MM.1S (cell line): Measurements from ENCODE around the gene TGFBR2.

Experiments used
- DNase-seq: peaks from one replicate; pipeline ENCODE4 v3.0.0-alpha.2; 2015
- H2AFZ ChIP-seq: fragments of 300-600 bp; sonication (generic); 2 replicates; pipeline ENCODE4 v1.6.0; 2016; ENCODE audit warnings: antibody characterized with exemption, low read length
- H3F3A ChIP-seq: fragments of 300-600 bp; sonication (generic); 2 replicates; pipeline ENCODE4 v1.6.1; 2016; ENCODE audit warnings: mild to moderate bottlenecking, antibody characterized with exemption, low read length, moderate library complexity, mixed read lengths; ENCODE audit not compliant: insufficient read depth
- H3K27ac ChIP-seq: fragments of 300-600 bp; sonication (generic); 2 replicates; pipeline ENCODE4 v1.5.1; 2016; ENCODE audit warnings: mild to moderate bottlenecking, low read length
- H3K27me3 ChIP-seq: fragments of 300-600 bp; sonication (generic); replicated peaks from 2 replicates; pipeline ENCODE4 v1.6.0; 2016; ENCODE audit warnings: low read length; ENCODE audit not compliant: insufficient read depth
- H3K36me3 ChIP-seq: fragments of 300-600 bp; sonication (generic); replicated peaks from 2 replicates; pipeline ENCODE4 v1.6.1; 2016; ENCODE audit warnings: mild to moderate bottlenecking, low read length, mixed read lengths; ENCODE audit not compliant: insufficient read depth
- H3K4me1 ChIP-seq: fragments of 300-600 bp; sonication (generic); 2 replicates; pipeline ENCODE4 v1.6.1; 2016; ENCODE audit warnings: low read length, mixed read lengths
- H3K4me2 ChIP-seq: fragments of 300-600 bp; sonication (generic); 2 replicates; pipeline ENCODE4 v1.6.0; 2016; ENCODE audit warnings: low read depth, low read length
- H3K4me3 ChIP-seq: fragments of 300-600 bp; sonication (generic); 2 replicates; pipeline ENCODE4 v1.5.1; 2016; ENCODE audit warnings: low read length, mixed read lengths
- H3K79me2 ChIP-seq: fragments of 300-600 bp; sonication (generic); 2 replicates; pipeline ENCODE4 v1.6.1; 2016; ENCODE audit warnings: mixed run types, low read length, mixed read lengths
- H3K9ac ChIP-seq: fragments of 300-600 bp; sonication (generic); 2 replicates; pipeline ENCODE4 v1.6.1; 2016; ENCODE audit warnings: low read length, mixed read lengths
- H3K9me2 ChIP-seq: fragments of 300-600 bp; sonication (generic); replicated peaks from 2 replicates; pipeline ENCODE4 v1.6.1; 2016; ENCODE audit warnings: mild to moderate bottlenecking, low read length, mixed read lengths; ENCODE audit not compliant: insufficient read depth
- H3K9me3 ChIP-seq: fragments of 300-600 bp; sonication (generic); replicated peaks from 2 replicates; pipeline ENCODE4 v1.6.1; 2016; ENCODE audit warnings: mild to moderate bottlenecking, low read length, mixed read lengths; ENCODE audit not compliant: insufficient read depth
- H4K20me1 ChIP-seq: fragments of 300-600 bp; sonication (generic); 2 replicates; pipeline ENCODE4 v1.6.1; 2016; ENCODE audit warnings: mild to moderate bottlenecking, low read length, moderate library complexity, mixed read lengths; ENCODE audit not compliant: insufficient read depth
- CTCF ChIP-seq: fragments of 300-600 bp; sonication (generic); IDR thresholded peaks from 2 replicates; pipeline ENCODE4 v1.5.1; 2016; ENCODE audit warnings: antibody characterized with exemption, low read length, mixed read lengths
- EZH2 ChIP-seq: fragments of 300-600 bp; sonication (generic); optimal IDR thresholded peaks from 2 replicates; pipeline ENCODE3; 2017; ENCODE audit warnings: low read depth, mild to moderate bottlenecking, antibody characterized with exemption, low read length, mixed read lengths
- EZH2phosphoT487 ChIP-seq: fragments of 300-600 bp; sonication (generic); IDR thresholded peaks from 2 replicates; pipeline ENCODE4 v1.6.1; 2018; ENCODE audit warnings: antibody characterized with exemption, low read length

Gene TGFBR2

DNA sequence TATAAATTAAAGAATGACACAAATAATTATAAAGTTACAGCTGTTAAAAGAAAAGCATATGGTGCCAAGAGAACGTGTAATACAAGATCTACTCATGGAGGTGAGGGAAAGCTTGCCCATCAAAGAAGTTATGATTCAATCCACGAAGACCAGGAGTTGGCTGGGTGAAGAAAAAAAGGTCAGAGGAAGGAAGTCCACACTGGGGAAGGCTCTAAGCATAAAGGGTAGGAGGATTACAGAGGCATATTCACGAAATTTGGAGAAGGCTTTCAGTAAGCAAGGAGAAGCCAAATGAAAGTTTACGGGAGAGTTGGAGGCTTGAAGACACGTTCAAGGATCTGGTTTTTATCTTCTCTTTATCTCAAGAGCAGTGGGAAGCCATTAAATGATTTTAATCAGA is 1.8 kb upstream of the TGFBR2 start:
- Histone ChIP-seq H3K9ac (no peak overlapping the region), H3K4me2 (peak overlapping the region; percentile 42; the same call in 1 of the 2 replicates), H2AFZ (no peak overlapping the region), H3K36me3 (no peaks in the 10 kb centered on the region), H3K4me3 (no peak overlapping the region), H4K20me1 (no peaks in the 10 kb centered on the region), H3K9me2 (no peaks in the 10 kb centered on the region), H3K4me1 (peaks cover 37% of the 10 kb centered on the region), H3K27me3 (no peaks in the 10 kb centered on the region), H3K79me2 (peaks cover 24% of the 10 kb centered on the region), H3K27ac (no peak overlapping the region), H3K9me3 (no peaks in the 10 kb centered on the region), H3F3A (peaks cover 8% of the 10 kb centered on the region)
- DNase-seq = no peak
- TF ChIP-seq EZH2phosphoT487 = no peak
- no peak for TF ChIP-seq EZH2
- no peak for TF ChIP-seq CTCF

DNA sequence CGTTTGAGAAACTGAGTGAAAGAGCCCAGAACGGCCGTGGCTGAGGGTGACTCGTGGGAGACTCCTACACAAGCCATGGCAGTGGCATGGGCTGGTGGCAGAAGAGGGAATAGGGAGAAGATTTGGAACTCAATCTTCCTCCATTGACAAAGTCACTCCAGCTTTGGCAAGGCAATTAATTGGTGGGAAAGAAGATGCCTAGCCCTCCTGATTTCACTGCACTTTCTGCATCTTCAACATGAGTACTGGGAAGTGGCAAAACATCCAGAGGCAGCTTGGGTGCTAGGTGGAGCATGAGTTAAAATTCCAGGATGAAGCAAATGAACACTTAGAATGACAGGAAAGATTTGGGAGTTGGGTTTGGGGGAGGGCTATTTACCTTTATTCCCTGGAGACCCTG is 1.4 kb upstream of the TGFBR2 start:
- DNase-seq = no peak
- no peak overlapping the region for H3K9ac ChIP-seq
- H3K36me3 ChIP-seq = no peaks in the 10 kb centered on the region
- no peaks in the 10 kb centered on the region for H4K20me1 ChIP-seq
- H2AFZ ChIP-seq = no peak overlapping the region
- peaks cover 37% of the 10 kb centered on the region for H3K4me1 ChIP-seq
- peaks cover 8% of the 10 kb centered on the region for H3F3A ChIP-seq
- no peak overlapping the region for H3K4me2 ChIP-seq
- H3K4me3 ChIP-seq = no peak overlapping the region
- no peaks in the 10 kb centered on the region for H3K9me3 ChIP-seq
- H3K27ac ChIP-seq = no peak overlapping the region
- H3K9me2 ChIP-seq = no peaks in the 10 kb centered on the region
- H3K27me3 ChIP-seq = no peaks in the 10 kb centered on the region
- TF ChIP-seq EZH2phosphoT487 = no peak
- no peak for TF ChIP-seq EZH2
- TF ChIP-seq CTCF = no peak
- peaks cover 28% of the 10 kb centered on the region for H3K79me2 ChIP-seq

- Histone ChIP-seq H4K20me1 (no peaks in the 10 kb centered on the region), H3K9me2 (no peaks in the 10 kb centered on the region), H3K27me3 (no peaks in the 10 kb centered on the region), H3K9me3 (no peaks in the 10 kb centered on the region), H3K4me1 (peaks cover 37% of the 10 kb centered on the region), H3K4me3 (peak overlapping the region; percentile 84), H3K9ac (peak overlapping the region; percentile 34; the same call in 1 of the 2 replicates), H3F3A (peaks cover 8% of the 10 kb centered on the region), H3K27ac (peak overlapping the region; percentile 66; the same call in 1 of the 2 replicates), H3K36me3 (no peaks in the 10 kb centered on the region), H3K4me2 (peak overlapping the region; percentile 64), H3K79me2 (peaks cover 36% of the 10 kb centered on the region), H2AFZ (peak overlapping the region; percentile 78)
- no peak for DNase-seq
- no peak for TF ChIP-seq EZH2
- TF ChIP-seq CTCF = no peak
- TF ChIP-seq EZH2phosphoT487 = no peak
Observed at GRCh38 chr3:30605706-30606300, 598 bp upstream of the TGFBR2 start.
